ENCODE results near the gene TM2D3.

DNA sequence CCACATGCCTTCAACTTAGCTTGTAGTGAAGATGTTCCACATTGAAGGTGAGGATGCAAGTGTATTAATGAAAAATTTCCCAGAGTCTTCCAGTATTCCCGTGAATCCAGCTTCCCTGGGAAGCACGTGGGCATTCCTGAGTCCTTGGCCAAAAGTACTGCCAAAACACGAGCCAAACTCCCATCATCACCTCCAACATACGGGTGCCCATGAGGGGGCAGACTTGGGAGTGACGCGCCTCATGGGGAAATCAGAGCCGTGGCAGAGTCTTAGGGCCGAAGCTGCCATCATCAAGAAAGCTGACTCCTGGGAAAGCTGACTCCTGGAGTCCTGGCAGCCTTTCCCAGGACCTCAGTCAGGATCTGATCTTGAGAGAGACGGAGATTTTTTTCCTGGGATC is 20.1 kb upstream of the TM2D3 start:
- no peak for TF ChIP-seq EZH2 (IDR thresholded peaks at IDR 0.05; ENCODE audit: insufficient read depth, poor library complexity, severe bottlenecking)
- no peak for TF ChIP-seq EZH2phosphoT487 (IDR thresholded peaks at IDR 0.05; ENCODE audit: insufficient read depth, low read depth)

Measured in GM23248 (cell line).